Kasumi-1 (cell line): ENCODE results near the gene AMIGO3.
"Not testable (repeated sequence)": the region's sequence is repeated elsewhere in the genome, so short reads cannot be mapped to it uniquely, and the experiment has no call there.

Experiments
- DNase-seq, 2 experiments: peaks; one replicate each; lab custom pipeline; 2025; lab: John Stamatoyannopoulos, UW

AMIGO3 gene

GRCh38 chr3:49719214-49719884 lies at the start of gene AMIGO3:
TSS of gene AMIGO3 (minus strand) at chr3:49719684. CDS start at chr3:49719465, 219 bp downstream.
- peak; percentile 93 to 96 for DNase-seq

- DNase-seq = no peak
These were observed 44.5 kb upstream of the AMIGO3 start for GRCh38 chr3:49763981-49764380.

GRCh38 chr3:49761661-49762060 lies 42.2 kb upstream of the AMIGO3 start:
- no peak for DNase-seq

- no peak for DNase-seq
These were observed 39.7 kb upstream of the AMIGO3 start for GRCh38 chr3:49759226-49759625.

- no peak for DNase-seq
These were observed 37.7 kb upstream of the AMIGO3 start for GRCh38 chr3:49757197-49757596.

GRCh38 chr3:49756036-49756435 lies 36.6 kb upstream of the AMIGO3 start:
- no peak for DNase-seq

- no peak for DNase-seq
These were observed 35.1 kb upstream of the AMIGO3 start for GRCh38 chr3:49754536-49754935.

GRCh38 chr3:49751501-49751900 lies 32.0 kb upstream of the AMIGO3 start:
- DNase-seq = no peak

GRCh38 chr3:49750056-49750455 lies 30.6 kb upstream of the AMIGO3 start:
- DNase-seq = no peak

- not testable (repeated sequence) for DNase-seq
These were observed 29.4 kb upstream of the AMIGO3 start for GRCh38 chr3:49748874-49749273.

GRCh38 chr3:49747792-49748480 lies 28.5 kb upstream of the AMIGO3 start:
- DNase-seq = no peak

GRCh38 chr3:49745986-49746385 lies 26.5 kb upstream of the AMIGO3 start:
- peak in 1 of 2 experiments; percentile 6 for DNase-seq

GRCh38 chr3:49740427-49740826 lies 20.9 kb upstream of the AMIGO3 start:
- no peak for DNase-seq

- no peak for DNase-seq
These were observed 18.7 kb upstream of the AMIGO3 start for GRCh38 chr3:49738067-49738713.

GRCh38 chr3:49734752-49735151 lies 15.3 kb upstream of the AMIGO3 start:
- no peak for DNase-seq

GRCh38 chr3:49733551-49733950 lies 14.1 kb upstream of the AMIGO3 start:
- DNase-seq = no peak

- no peak for DNase-seq
These were observed 13.1 kb upstream of the AMIGO3 start for GRCh38 chr3:49732597-49732996.

- DNase-seq = no peak
These were observed 10.6 kb upstream of the AMIGO3 start for GRCh38 chr3:49729966-49730609.

- DNase-seq = no peak
These were observed 8.5 kb upstream of the AMIGO3 start for GRCh38 chr3:49727924-49728361.

- DNase-seq = no peak
These were observed 7.9 kb upstream of the AMIGO3 start for GRCh38 chr3:49727154-49727923.

GRCh38 chr3:49725906-49726681 lies 6.6 kb upstream of the AMIGO3 start:
- DNase-seq = no peak
